AG08396 (cell line): ENCODE data around the gene PRDM15.

Source experiments
- DNase-seq: peaks from one replicate; pipeline ENCODE4 v3.0.0; 2012; ENCODE audit warnings: low spot score, mixed read lengths

The PRDM15 gene

DNA sequence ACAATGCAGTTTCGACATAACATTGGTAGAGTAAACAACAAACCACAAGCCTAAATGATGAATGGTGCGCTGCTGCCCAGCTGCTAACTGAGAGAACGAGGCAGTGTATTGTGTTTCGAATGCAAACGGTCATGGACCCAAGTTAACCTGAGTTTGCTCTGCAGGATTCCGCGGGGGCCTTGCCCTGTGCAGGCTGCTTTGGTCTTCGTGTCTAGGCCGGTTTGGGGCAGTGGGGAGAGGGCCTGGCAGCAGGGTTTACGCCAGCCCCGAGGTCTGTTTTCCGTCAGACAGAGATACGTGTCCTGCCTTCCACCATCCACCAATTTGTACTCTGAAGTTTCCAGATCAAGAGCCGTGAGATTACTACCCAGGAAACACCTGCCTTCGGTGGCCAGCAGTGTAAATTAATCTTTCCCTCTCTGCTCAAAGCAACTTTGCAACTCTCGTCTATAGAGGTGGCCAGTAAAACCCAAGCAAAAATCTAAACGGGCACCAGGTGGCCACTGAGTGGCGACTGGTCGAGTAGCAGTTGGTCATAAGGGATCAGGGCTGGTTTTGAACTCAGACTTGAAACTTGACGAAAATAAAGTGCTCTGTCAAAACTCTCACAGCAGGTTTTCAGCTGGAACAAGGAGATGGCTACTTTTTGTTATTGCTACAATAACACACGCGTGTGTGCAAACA is 6.3 kb upstream of the PRDM15 start:
- peak; percentile 33 for DNase-seq

DNA sequence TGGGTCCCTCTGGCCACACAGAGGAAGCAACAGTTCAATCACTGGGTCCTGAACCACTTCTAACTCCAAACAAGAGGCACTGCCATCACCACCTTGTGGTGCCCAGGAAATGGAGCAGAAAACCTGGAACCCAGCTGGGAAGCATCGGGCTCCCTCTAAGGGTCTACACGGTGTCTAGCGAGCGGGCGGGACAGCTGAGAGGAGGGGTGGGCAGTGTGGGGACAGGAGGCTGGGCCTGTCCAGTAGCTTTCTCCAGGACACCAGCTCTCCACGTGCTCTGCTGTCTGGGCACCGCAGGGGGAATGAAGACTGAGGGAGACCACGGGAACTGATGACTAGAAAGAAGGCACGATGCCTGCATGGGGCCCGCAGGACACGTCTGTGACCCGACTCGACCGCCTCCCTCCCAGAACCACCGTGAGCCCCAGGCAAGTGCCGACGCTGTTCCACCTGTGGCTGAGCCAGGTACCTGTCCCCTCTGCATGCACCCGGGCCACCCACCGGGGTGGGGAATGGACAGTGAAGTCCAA is 5.4 kb upstream of the PRDM15 start:
- no peak for DNase-seq

DNA sequence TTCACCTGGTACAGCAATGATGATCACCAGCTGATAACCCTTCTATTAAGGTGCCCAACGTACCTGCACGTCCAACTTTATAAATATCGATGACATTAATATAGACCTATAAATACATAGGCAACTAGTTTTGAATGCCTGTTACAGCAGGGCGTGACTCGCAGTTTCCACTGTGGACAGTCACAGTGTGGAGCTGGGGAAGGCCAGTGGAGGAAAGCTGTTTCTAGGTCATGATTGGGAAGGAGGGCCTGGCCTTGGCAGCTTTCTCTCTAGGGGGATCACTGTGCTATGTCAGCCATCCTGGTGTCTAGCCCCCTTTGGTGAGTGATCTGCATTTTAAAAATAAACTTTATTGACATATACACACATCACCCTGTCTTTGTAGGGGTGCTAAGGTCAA is 4.4 kb upstream of the PRDM15 start:
- DNase-seq = no peak

DNA sequence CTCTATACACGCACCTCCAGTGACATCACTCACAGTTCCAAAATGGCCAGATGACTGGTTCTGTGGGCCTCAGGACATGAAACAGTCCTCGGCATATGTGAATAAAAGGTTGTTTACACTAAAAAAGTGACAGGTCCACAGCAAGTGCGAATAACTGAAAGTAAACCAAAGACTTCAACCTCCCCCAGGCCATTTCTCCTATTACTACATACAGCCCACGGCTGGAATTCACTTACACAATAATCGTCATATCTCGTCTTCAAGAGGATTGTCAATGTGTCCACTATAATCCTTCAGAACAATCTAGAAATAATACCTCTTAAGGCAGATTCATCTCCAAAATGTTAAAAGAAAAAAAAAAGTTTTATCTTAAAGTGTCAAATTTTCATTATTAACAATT is 1.9 kb upstream of the PRDM15 start:
- no peak for DNase-seq

DNA sequence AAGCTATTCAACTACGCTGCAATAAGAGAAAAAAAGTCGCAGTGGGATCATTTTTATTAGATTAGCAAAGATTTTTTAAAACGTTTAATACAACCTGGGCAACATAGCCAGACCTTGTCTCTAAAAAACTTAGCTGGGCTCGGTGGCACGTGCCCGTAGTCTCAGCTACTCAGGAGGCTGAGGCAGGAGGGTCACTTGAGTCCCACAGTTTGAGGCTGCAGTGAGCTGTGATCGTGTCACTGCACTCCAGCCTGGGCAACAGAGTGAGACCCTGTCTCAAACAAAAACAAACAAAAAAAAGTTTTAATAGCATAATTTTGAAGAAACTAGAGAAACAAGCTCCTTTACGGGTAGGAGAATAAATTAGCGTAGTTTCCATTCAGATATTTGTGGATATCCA is 1.0 kb upstream of the PRDM15 start:
- DNase-seq = no peak

DNA sequence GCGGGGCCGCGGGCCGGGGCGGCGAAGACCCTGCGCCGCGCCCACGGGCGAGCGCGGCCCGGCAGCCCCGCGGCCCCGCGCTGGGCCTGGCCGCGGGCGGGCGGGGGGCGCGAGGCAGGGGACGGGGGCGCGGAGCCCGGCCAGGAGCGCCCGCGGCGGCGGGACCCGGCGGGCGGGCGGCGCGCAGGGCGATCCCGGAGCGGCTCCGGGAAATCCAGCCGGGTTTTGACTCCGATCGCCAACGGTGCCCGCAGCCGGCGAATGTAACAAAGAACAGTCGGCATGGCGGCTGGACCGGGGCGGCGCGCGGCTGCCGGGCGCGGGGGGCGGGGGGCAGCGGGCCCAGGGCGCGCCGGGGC is 334 bp downstream of the PRDM15 start:
- peak; percentile 94 for DNase-seq

DNA sequence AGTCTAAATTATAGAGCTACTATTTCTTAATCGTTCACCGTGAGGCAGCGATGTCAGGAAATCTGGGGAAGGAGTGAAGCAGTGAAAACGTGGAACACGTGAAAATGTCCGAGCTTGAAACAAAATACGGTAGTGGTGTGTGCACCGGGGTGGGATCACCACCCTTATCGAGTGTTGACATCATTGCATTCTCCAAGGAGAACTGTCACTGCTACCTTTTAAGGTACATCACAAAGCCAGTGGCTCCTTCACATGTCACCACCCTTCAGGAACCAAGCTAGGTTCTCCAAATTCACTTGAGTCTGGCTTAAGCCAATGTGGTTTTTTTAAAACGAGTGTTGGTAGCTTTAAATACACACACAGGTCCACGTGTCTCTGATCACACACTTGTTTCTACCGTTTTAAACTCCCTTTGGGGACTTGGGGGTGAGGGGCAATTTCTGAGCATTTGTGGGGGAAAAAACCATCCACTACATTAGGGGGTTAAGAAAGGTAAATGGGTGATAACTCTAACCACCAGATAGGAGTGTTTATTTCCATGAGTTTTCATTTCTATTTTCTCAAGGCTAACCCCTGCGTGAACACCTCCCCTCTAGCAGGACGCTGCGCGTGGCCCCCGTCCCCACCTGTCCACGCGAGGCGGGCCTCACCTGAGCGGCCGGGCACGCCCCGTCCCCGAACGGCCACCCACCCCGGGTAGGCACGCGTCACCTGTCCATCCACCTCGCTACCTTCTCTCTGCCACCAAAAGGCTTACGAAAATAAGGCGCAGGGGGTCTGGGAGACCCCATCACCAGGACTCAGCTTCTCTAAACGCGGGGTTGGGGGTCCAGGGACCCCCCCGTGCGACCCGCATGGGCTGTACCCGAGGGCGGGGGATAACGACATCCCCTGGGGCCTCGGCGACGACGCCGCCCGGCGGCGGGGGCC is 978 bp downstream of the PRDM15 start:
- peak; percentile 71 for DNase-seq

DNA sequence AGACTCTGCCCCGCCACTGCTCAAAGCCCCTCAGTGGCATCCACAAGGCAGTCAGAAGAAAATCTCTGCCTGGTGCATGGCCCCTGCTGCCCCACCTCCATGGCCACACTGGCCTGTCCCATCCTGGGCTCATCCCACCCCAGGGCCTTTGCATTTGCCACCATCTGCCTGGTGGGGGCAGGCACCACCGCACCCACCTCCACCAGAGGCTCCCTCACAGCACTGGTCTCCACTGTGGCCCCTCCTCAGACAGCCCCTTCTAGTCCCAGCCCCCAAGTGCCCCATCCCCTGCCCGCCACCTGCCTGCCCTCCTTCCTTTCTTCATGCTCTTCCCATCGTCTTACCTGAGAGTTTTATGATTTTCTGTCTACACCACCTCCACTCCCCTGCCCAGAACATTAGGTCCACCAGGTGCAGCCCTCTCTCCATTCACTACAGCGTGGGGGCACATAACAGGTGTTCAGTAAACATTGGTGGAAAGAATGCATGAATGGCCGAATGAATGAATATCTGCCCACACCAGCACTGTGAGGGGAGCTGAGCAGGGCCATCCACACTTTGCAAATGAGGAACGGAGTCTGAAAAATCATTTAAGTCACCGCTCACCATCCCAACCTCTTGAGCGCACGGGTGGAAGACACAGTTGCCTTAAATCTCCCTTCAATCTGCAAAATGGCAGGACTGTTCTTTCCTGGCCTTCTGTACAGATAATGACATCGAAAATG is 2.1 kb downstream of the PRDM15 start:
- DNase-seq = no peak

DNA sequence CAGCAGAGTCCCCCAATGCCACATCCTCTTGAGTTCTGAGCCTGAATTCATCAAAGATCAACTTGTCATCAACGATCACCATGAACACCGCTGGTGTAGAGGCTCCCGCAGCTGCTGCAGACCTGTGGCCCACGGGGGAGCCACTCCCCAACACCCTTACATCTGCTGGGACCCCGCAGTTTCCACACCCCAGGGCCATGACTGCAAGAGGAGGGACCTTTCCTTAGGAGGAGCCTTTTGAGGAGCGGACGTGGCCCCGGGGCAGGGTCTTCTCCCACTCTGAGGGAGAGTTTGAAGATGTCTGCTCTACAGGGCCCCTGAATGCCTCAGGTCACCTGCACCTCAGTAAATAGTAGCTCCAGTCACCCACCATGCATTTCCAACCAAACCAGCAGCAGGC is 2.7 kb downstream of the PRDM15 start:
- DNase-seq = no peak

DNA sequence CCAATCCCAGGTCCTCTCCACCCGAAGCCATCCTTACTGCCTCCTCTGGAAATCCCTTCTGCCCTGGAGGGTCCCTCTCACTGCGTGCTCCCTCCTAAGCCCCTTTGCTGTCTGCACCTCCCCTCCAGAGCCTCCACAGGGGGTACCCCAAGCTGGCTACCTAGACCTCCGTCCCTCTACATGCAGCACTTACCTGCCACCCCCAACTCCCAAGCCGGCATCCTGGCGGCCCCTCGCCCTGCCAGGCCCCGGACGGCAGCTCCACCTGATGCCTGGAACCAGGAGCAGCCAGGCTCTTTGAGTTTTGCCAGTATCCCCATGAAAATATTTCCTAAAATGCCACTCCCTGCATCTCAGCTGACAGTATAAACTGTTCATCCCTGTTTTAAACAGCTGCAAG is 4.1 kb downstream of the PRDM15 start:
- no peak for DNase-seq

DNA sequence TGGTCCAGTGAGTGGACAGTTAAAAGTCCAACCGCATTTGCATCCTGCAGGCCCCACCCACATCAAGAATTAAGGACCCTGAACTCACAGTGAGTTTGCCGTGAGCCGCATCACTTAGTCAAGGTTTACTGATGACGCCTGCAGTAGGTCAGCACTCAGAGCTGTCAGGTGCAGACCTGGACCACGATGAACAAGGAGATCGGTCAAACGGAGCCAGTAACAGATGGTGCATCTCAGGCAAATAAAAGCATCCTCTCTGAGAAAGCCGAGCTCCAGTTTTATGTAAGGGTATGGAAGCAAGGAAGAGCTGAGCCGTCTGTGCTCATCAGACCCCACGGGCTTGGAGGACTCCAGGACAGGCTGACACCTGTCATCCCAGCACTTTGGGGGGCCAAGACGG is 4.5 kb downstream of the PRDM15 start:
- no peak for DNase-seq

DNA sequence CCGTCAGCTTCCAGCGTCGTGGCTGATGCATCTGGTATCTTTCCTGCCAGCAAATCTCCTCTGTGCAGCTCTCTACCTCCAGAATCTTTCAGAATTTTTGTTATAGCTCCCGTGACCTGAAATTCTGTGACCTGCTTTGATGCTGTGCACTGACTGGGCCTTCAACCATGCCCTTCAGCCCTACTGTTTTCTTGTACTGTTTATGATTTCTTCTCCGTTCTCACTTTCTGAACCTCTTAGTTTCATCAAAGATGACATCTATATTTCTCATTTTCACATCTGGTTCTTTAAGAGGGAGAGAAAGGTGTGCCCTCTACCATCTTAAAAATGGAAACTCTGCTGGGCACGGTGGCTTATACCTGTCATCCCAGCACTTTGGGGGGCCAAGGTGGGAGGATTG is 5.7 kb downstream of the PRDM15 start:
- no peak for DNase-seq

DNA sequence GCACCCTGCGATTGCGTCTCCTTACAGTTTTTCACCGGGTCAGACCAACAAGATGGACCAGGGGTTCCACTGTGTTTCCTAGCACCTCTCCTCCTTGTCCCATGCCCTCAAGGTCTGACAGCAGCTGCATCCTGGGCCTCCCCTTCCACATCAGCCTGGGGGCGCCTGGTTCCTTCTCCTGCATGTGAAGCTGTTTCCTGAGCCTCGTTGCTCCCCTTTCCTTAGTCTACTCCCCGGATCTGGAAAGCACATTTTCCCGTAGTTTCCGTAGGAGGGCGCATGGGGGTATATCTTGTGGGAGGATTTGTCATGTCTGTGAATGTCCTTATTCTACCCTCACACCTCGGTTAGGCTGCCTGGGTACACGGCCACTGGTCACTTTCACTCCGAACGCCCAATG is 6.1 kb downstream of the PRDM15 start:
- no peak for DNase-seq

DNA sequence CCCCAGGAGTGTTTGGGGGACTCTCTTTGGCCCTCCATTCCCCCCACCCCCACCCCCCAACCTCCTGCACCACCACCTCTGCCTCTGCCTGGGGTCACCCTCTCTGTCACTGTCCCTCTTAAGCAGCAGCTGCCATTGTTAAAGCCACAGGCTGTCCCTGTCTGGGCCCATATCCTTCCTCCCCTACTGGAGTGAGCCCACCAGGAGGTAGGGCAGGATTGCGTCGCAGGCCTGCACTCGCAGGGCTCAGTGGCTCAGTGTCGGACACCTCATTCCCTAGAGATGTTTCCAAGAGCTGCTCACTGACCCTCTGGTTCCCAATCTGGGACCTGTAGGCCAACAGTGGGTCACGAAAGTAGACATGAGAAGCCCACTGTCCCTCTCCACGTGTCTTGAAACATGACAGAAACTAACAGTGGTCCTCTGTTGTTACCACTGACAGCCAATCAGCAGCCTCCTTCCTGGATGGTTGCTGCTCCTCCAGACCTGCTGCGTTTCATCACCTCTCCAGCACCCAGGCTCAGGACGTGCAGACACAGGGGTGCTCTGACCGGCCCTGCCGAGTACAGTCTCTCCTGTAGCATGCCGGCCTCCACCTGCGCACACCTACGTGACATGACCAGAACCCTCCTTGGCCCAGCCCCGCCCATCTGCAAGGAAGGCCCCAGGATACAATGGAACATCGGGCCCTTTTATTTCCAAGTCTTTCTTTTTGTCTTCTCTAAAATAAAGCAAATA is 7.7 kb downstream of the PRDM15 start:
- DNase-seq = no peak

DNA sequence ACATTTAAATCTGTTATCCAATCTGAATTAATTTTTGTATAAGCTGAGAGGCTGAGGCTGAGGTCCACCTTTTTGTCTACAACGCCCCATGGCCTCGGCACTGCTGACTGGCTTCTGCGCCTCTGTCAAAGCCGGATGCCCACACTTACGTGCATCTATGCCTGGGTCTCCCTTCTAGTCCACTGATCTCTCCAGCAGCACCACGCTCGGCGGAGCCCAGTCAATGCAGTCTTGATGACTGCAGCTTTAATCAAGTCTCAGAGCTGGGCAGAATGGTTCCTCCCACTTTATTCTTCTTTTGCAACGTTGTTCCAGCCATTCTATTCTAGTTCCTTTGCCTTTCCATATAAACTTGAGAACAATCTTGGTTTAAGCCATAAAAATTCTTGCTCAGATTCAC is 9.4 kb downstream of the PRDM15 start:
- DNase-seq = no peak

DNA sequence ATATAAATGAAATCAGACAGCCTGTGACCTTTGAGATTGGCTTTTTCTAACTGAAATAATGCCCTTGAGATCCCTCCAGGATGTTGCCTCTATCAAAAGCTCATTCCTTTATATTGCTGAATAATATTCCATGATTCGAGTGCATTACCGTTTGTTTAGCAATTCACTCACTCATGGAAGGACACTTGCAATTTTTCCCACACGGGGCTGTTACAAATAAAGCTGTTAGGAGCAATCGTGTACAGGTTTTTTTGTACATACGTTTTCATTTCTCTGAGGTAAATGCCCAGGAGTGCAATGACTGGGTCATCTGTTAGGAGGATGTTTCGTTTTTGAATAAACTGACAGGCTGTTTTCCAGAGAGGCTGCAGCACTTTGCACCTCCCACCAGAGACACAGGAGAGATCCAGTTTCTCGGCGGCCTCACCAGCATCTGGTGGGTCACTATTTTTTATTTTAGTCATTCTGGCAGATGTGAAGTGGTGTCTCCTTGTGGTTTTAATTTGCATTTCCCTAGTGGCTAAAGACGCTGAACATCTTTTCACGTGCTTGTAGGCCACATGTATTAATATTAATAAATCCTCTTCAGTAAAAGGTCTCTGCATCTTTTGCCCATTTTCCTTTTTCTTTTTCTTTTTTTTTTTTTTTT is 11.0 kb downstream of the PRDM15 start:
- DNase-seq = no peak

DNA sequence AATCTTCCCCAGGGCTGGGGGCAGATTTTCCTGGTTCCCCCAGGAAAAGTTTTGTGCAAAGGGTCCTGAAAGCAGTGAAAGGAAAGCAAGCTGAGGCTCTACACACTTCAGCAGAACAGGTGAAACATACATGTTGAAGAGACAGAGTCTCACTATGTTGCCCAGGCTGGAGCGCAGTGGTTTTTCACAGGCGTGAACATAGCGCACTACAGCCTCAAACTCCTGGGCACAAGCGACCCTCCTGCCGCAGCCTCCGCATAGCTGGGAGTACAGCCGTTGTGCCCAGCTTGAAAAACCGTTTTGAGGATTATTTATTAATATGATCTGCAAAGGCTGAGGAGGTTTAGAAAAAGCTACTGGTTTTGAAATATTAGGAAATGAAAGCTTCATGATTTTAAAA is 11.8 kb downstream of the PRDM15 start:
- no peak for DNase-seq

DNA sequence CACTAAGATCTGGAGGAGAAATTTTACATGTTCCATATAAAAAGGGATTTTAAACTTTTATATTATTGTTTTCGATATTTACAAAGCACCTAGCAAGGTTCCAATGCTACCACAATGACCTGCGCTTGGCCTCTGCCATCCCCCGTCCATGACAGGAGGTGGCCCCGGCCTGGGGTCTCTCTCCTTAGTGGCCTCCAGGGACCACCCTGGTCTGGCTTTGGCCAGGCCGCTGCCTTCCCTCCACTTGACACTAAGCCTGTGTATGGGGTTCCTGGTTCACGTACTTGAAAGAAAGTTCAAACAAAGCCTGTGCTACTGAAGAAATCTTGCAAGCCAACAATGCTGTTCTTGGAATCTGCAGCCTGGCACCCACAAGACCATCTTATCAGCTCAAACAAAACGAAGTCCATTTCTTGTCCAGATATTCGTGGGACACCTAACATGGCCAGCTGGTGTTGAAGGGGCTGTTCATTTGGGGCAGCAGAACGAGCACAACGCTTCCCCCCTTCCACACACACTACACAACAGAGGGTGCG is 12.8 kb downstream of the PRDM15 start:
- DNase-seq = no peak

DNA sequence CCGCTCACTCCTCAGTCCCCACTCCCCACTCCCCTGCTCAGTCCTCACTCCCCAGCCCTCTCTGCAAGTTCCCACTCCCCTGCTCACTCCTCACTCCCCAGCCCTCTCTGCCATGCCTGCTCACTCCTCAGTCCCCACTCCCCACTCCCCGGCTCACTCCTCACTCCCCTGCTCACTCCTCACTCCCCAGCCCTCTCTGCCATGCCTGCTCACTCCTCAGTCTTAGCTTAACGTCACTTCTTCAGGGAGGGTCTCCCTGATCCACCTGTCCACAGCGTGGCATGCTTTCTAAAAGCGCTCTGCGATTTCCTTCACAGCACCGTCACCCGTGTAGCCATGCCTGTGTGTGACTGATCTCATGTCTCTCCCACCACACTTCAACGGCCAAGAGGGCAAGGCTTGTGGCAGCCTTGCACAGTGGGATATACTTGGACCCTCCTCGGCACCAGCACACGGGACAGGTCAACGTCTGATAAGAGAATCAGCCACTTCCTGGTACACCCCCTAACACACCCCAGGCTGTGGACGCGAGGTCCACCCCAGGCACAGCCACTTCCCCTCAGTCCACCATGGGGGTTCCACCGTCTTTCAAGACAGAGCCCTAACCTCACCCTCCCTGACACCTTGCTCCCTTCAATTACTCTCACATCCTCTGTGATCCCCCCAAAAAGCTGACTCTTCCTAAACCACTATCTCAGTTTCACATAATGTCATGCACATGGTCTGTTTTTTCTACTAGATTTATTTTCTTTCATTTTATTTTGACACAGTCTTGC is 14.0 kb downstream of the PRDM15 start:
- no peak for DNase-seq

DNA sequence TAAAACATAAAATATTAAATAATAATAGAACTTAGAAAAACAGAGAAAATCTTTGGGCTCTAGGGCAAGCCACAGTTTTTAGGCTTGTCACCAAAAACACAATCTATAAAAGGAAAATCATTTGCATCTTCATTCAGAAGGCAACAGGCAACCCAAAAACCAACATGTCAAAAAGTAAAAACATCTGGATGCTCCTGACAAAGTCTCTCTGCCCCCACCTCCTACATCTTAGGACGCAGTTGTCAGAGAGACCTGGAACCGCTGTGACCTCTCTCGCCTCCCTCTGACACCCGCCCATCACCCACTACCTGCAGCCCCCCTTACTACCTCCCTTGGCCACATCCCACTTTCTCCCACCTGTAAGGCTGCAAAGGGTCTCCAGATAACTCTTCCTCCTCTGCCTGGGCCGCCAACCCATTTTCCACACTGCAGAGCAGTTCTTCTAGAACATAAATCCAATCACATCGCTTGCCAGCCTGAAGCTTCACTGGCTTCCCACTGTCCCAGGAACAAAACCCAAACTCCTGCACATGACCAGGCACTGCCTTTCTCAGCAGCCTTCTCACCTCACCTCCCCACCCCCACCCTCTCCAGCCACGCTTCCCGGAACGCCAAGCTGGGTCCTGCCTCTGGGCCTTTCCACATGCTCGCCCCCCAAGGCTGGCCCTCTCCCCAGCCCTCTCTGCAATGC is 14.7 kb downstream of the PRDM15 start:
- DNase-seq = no peak
